DOHH2 (cell line): ENCODE data around the gene IQGAP3.

Experiments
- CTCF ChIP-seq: fragments of 200-600 bp; sonication (generic); IDR thresholded peaks from one replicate; pipeline ENCODE4 v1.5.1; 2014; ENCODE audit warnings: antibody characterized with exemption, mild to moderate bottlenecking, low read depth, low read length; ENCODE audit not compliant: poor library complexity, severe bottlenecking
- EZH2phosphoT487 ChIP-seq: fragments of 200-600 bp; sonication (generic); IDR thresholded peaks from 2 replicates; pipeline ENCODE4 v1.6.1; 2017; ENCODE audit warnings: borderline replicate concordance, mild to moderate bottlenecking, antibody characterized with exemption, low read length, moderate library complexity, mixed read lengths

DNA sequence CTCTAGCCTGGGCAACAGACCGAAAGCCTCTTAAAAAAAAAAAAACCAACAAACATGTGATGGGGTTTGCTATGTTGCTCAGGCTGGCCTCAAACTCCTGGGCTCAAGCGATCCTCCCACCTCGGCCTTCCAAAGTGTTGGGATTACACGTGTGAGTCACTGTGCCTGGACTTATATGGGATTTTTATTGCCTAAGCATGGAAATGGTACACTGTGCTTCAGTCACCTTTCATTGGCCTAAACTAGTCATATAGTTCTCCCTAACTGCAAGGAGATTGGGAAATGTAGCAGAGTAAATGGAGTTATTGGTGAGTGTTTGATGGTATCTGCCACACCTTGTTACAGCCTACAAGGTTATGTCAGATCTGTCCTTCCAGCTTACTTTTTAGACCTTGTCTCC, 54.6 kb downstream of the IQGAP3 start:
- TF ChIP-seq CTCF (no peak), EZH2phosphoT487 (no peak)
